ENCODE measurements around the gene SNRPA. TPM values are rescaled to one million over a fixed set of nuclear protein-coding genes. Genes with fewer than 3 reads are reported as not detected.
"Not testable (repeated sequence)": the region's sequence is repeated elsewhere in the genome, so short reads cannot be mapped to it uniquely, and the experiment has no call there.

SNRPA gene
- total RNA-seq, 1 experiment from 2014 or later = 181 TPM

DNA sequence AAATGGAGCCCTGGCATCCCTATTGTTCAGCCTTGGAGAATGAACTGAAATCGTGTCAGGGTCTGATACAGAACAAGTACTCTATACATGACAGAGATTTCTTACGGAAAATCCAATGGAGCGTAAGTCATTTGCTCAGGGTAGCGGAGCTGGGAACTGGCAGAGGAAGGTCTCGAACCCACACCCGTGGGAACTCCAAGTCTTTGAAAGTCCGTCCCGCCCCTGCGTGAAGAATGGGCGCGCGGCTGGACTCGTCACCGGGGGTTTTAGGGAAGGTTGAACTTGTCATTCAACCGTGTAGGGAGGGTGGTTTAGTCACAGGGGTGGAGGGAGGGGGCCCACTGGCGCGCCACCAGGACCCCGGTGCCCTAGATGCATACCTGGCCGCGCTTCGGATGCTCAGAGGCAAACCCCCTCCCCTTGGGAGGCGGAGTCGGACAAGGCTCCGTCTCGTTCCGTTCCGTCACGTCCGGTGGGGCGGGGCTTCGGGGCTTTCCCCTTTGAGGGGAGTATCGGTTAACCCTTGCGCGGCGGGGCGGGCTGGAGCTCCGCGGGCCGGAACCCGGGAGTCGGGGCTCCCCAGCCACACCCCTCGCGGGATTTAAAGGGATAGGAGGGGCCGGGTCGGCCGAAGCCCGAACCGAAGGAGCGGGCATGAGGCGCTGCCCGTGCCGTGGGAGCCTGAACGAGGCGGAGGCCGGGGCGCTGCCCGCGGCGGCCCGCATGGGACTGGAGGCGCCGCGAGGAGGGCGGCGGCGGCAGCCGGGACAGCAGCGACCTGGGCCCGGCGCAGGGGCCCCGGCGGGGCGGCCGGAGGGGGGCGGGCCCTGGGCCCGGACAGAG is 34.3 kb upstream of the SNRPA start, which contains the start of the genes COQ8B and ITPKC:
Gene COQ8B (minus strand): TSS at position 405 of the 843 bp plus-strand sequence. CDS start 2,254 bp downstream, outside the sequence.
Gene ITPKC (plus strand): TSS at position 631 of the 843 bp plus-strand sequence. CDS start 24 bp downstream, at position 655.
- Histone ChIP-seq H3K4me1 (peaks cover 9% of the 10 kb centered on the region), H3K36me3 (no peaks in the 10 kb centered on the region), H3K27ac (peak within 1 kb of the TSS; percentile 93), H3K27me3 (no peaks in the 10 kb centered on the region), H3K4me3 (peak within 1 kb of the TSS; percentile 73), H3K9me3 (replicated peaks) (no peaks in the 10 kb centered on the region)
- peak; percentile 99 to 100 for DNase-seq

DNA sequence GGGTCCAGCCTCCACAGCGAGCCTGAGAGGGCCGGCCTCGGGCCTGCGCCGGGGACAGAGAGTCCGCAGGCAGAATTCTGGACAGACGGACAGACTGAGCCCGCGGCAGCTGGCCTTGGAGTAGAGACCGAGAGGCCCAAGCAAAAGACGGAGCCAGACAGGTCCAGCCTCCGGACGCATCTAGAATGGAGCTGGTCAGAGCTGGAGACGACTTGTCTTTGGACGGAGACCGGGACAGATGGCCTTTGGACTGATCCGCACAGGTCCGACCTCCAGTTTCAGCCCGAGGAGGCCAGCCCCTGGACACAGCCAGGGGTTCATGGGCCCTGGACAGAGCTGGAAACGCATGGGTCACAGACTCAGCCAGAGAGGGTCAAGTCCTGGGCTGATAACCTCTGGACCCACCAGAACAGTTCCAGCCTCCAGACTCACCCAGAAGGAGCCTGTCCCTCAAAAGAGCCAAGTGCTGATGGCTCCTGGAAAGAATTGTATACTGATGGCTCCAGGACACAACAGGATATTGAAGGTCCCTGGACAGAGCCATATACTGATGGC is 33.6 kb upstream of the SNRPA start:
- Histone ChIP-seq H3K4me3 (peak overlapping the region; percentile 73), H3K4me1 (peaks cover 9% of the 10 kb centered on the region), H3K36me3 (no peaks in the 10 kb centered on the region), H3K27me3 (no peaks in the 10 kb centered on the region), H3K9me3 (replicated peaks) (no peaks in the 10 kb centered on the region), H3K27ac (peak overlapping the region; percentile 93)
- DNase-seq = no peak

DNA sequence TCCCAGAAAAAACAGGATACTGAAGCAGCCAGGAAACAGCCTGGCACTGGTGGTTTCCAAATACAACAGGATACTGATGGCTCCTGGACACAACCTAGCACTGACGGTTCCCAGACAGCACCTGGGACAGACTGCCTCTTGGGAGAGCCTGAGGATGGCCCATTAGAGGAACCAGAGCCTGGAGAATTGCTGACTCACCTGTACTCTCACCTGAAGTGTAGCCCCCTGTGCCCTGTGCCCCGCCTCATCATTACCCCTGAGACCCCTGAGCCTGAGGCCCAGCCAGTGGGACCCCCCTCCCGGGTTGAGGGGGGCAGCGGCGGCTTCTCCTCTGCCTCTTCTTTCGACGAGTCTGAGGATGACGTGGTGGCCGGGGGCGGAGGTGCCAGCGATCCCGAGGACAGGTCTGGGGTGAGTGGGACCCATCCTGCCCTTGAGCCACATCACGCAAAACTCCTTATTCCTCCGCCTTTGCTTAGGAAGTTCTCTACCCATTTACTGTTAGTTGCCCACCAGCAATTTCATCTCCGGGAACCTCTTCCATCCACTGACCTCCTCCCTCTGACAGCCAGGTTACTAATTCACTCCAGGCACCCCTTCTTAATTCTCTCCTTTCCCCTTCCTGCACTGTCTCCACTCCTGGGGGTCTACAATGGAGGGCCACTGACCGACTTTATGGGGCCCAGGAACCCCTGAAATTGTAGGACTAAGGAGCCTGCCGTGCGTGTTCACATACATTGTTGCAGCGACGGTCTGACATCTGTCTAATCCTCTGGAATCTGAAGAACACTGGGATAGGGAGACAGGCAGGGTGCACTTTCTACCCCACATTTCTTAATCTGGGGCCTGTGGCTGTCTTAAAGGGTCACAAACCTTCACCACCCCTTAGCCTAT is 32.9 kb upstream of the SNRPA start:
- peak in 1 of 2 experiments; percentile 37 for DNase-seq
- H3K36me3 ChIP-seq = no peaks in the 10 kb centered on the region
- H3K4me1 ChIP-seq = peaks cover 9% of the 10 kb centered on the region

DNA sequence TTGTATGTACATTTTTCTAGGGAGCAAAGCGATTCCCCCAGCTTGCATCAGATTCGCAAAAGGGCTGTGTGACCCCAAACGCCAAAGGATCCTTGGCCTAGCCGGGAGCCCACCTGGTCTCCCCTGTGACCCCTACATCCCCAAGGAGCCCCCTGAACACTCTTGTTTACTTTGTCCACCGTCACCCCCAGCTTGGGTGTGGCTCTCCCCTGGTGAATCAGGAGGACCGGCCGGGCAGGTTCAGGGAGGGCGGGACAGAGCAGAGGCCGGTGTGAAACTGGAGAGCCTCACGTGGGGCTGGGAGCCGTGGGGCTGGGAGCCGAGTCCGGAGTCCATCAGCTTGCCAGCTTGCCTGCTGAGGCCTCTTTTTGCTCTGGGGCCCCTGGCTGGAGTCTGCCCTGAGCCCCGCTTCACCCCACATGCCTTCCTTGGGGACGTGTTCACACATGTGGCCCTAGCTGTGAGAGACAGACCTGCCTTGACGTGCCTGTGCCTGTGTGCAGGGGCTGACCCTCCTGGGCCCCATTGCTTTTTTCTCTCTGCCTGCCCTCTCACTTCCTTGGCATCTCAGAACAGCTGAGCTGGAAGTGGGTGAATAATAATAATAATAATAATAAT is 32.1 kb upstream of the SNRPA start:
- H3K36me3 ChIP-seq = no peaks in the 10 kb centered on the region; the same call in 1 of the 2 replicates
- H3K9me3 ChIP-seq (replicated peaks) = no peaks in the 10 kb centered on the region
- H3K4me1 ChIP-seq = peaks cover 9% of the 10 kb centered on the region
- no peaks in the 10 kb centered on the region for H3K27me3 ChIP-seq
- peak overlapping the region; percentile 73 for H3K4me3 ChIP-seq
- H3K27ac ChIP-seq = no peak overlapping the region
- DNase-seq = peak; percentile 48 to 58

More for the DNA sequence above, 32.9 kb upstream of the SNRPA start:
- no peaks in the 10 kb centered on the region for H3K9me3 ChIP-seq (replicated peaks)
- peak overlapping the region; percentile 73 for H3K4me3 ChIP-seq
- H3K27ac ChIP-seq = peak overlapping the region; percentile 93
- H3K27me3 ChIP-seq = no peaks in the 10 kb centered on the region

DNA sequence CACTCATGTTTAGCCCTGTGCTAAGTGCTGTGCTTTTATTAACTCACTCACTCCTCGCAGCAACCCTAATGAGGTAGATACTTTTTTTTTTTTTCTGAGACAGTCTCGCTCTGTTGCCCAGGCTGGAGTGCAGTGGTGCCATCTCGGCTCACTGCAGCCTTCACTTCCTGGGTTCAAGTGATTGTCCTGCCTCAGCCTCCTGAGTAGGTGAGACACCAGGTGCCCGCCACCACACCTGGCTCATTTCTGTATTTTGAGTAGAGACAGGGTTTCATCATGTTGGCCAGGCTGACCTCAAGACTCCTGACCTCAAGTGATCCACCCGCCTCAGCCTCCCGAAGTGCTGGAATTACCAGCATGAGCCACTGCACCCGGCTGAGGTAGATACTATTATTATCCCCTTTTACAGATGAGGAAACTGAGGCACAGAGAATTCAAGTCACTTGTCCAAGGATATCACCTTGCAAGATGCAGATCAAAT is 31.5 kb upstream of the SNRPA start:
- no peaks in the 10 kb centered on the region for H3K9me3 ChIP-seq (replicated peaks)
- DNase-seq = no peak
- H3K4me3 ChIP-seq = peak overlapping the region; percentile 73; the same call in 1 of the 2 replicates
- peaks cover 9% of the 10 kb centered on the region for H3K4me1 ChIP-seq
- no peak overlapping the region for H3K27ac ChIP-seq
- H3K36me3 ChIP-seq = no peaks in the 10 kb centered on the region; the same call in 1 of the 2 replicates
- H3K27me3 ChIP-seq = no peaks in the 10 kb centered on the region

DNA sequence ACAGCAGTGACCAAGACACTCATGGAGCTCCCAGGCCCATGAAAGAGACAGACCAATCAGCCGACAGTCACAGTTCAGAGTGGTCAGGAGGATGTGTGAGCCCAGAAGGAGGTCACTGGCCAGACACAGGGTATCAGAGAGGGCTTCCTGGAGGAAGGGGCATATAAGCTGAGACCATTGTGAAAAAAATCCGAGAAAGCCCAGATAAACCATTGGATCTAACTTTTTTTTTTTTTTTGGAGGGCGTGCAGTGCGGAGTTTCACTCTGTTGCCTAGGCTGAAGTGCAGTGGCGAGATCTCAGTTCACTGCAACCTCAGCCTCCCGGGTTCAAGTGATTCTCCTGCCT is 29.9 kb upstream of the SNRPA start:
- H3K27ac ChIP-seq = no peak overlapping the region
- DNase-seq = no peak
- H3K4me3 ChIP-seq = no peak overlapping the region
- H3K36me3 ChIP-seq = no peaks in the 10 kb centered on the region; the same call in 1 of the 2 replicates
- H3K9me3 ChIP-seq (replicated peaks) = no peaks in the 10 kb centered on the region
- H3K27me3 ChIP-seq = no peaks in the 10 kb centered on the region
- peaks cover 2% of the 10 kb centered on the region for H3K4me1 ChIP-seq

DNA sequence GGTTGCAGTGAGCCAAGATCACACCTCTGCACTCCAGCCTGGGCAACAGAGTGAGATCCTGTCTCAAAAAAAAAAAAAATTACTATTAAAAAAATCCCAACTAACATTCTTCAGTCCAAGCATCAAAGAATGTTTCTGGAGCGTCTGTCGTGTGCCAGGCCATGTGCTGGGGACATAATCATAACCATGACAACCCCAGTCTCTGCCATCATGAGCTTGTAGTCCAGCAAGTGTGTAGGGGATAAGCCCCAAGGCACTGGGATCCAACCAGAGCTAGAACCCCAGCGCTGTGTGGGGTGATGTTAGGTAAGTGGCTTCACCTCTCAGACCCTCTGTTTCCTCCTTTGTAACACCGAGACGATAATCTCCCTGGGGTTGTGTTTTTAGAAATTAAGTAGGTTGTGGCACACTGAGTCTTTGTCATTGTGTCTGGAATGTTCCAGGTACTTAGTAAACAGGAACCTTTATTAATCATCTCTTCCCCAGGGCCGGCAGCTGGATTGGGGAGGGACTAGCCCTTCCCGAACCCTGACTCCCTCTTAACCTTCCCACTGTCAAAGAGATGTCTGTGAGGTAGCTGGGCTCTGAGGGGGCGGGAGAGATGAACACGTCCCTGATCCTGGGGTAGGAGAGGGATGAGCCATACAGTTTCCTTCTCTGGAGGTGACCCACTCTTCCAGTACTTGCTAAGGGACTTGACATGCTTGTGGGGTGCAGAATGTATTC is 28.9 kb upstream of the SNRPA start:
- Histone ChIP-seq H3K4me3 (no peak overlapping the region), H3K27me3 (no peaks in the 10 kb centered on the region), H3K9me3 (replicated peaks) (no peaks in the 10 kb centered on the region), H3K36me3 (no peaks in the 10 kb centered on the region; the same call in 1 of the 2 replicates), H3K27ac (no peak overlapping the region), H3K4me1 (no peaks in the 10 kb centered on the region)
- no peak for DNase-seq

DNA sequence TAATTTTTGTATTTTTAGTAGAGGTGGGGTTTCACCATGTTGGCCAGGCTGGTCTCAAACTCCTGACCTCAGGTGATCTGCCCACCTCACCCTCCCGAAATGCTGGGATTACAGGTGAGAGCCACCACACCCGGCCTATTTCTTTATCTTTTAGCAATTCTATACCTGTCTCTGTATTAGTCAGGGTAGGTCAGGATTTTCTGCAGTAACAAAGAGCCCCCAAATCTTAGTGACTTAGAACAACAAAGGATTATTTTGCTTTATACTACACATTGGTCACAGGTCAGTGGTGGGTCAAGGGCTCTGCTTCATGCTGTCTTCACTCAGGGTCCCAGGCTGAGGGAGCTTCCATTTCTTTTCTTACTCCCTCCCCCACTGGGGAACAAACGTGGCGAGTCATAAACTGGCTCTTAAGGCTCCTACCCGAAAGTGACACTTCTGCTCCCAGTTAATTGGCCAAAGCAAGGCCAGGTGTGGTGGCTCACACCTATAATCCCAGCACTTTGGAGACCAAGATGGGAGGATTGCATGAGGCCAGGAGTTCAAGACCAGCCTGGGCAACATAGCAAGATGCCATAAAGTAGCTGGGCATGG is 27.2 kb upstream of the SNRPA start:
- no peaks in the 10 kb centered on the region for H3K4me1 ChIP-seq
- H3K4me3 ChIP-seq = no peak overlapping the region
- H3K9me3 ChIP-seq (replicated peaks) = no peaks in the 10 kb centered on the region
- peaks cover 7% of the 10 kb centered on the region; the same call in 1 of the 2 replicates for H3K36me3 ChIP-seq
- DNase-seq = no peak
- H3K27ac ChIP-seq = no peak overlapping the region
- no peaks in the 10 kb centered on the region for H3K27me3 ChIP-seq

DNA sequence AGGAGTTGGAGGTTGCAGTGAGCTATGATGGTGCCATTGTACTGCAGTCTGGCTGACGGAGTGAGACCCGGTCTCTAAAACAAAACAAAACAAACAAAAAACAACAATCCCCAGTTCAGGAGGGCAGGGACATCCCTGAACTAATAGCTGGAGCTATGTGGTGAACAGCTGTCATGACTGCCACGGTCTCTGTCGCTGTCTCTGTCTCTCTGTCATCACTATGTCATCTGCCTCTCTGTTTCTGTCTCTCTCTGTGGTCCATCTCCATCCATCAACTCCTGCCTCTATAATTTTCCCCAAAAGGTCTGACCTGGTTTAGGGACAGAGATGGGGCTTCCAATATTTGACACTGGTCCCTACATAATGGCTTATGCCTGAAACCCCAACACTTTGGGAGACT is 26.7 kb upstream of the SNRPA start:
- no peaks in the 10 kb centered on the region for H3K4me1 ChIP-seq
- peaks cover 7% of the 10 kb centered on the region; the same call in 1 of the 2 replicates for H3K36me3 ChIP-seq
- no peaks in the 10 kb centered on the region for H3K9me3 ChIP-seq (replicated peaks)
- H3K27me3 ChIP-seq = no peaks in the 10 kb centered on the region
- no peak overlapping the region for H3K4me3 ChIP-seq
- DNase-seq = no peak
- H3K27ac ChIP-seq = no peak overlapping the region

DNA sequence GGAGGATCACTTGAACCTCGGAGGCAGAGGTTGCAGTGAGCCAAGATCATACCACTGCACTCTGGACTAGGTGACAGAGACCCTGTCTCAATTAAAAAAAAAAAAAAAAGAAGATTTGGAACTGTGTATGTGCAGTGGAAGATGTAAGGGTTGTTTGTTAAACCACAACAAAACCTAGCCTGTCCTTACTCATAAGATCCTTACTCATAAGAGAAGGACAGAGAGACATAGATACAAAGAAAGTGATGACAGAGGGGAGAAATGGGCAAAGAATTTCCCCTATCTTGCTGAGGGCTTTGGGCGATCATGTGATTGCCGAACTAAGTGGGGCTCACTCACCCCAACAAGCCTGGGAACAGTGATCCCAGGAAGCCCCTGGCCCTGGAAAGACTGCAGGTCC is 26.1 kb upstream of the SNRPA start:
- DNase-seq = no peak
- H3K9me3 ChIP-seq (replicated peaks) = no peaks in the 10 kb centered on the region
- H3K4me3 ChIP-seq = no peak overlapping the region
- no peaks in the 10 kb centered on the region for H3K4me1 ChIP-seq
- no peaks in the 10 kb centered on the region for H3K27me3 ChIP-seq
- peaks cover 10% of the 10 kb centered on the region; the same call in 1 of the 2 replicates for H3K36me3 ChIP-seq
- no peak overlapping the region for H3K27ac ChIP-seq

DNA sequence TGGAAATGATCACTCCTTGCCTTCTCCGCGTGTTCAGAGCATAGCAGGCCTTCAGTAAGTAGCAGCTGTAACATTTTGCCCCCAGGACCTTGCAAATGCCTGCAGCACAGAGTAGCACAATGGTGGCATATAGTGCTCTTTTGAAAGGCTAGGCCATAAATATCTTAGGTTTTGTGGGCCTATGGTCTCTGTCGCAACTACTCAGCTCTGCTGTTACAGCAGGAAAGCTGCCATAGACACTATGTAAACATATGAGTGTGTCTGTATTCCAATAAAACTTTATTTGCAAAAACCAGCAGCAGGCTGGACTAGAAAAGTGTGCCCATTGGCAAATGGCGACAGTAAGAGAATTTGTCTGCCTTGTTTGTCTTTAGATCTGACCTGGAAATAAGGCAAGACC is 24.7 kb upstream of the SNRPA start:
- Histone ChIP-seq H3K9me3 (replicated peaks) (no peaks in the 10 kb centered on the region), H3K4me1 (no peaks in the 10 kb centered on the region), H3K27ac (no peak overlapping the region), H3K4me3 (no peak overlapping the region), H3K36me3 (peaks cover 21% of the 10 kb centered on the region; the same call in 1 of the 2 replicates), H3K27me3 (no peaks in the 10 kb centered on the region)
- no peak for DNase-seq

DNA sequence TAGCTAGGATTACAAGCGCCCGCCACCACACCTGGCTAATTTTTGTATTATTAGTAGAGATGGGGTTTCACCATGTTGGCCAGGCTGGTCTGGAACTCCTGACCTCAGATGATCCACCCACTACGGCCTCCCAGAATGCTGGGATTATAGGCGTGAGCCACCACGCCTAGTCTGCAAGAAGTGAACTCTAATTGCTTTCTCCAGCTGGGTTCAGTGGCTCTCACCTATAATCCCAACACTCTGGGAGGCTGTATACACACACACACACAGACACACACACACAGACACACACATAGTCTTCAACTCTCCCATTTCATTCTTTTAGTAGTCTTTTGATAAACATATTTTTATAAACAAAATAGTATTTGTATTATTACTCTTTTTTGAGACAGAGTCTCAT is 20.9 kb upstream of the SNRPA start:
- not testable (repeated sequence) for DNase-seq
- H3K36me3 ChIP-seq = peaks cover 28% of the 10 kb centered on the region

DNA sequence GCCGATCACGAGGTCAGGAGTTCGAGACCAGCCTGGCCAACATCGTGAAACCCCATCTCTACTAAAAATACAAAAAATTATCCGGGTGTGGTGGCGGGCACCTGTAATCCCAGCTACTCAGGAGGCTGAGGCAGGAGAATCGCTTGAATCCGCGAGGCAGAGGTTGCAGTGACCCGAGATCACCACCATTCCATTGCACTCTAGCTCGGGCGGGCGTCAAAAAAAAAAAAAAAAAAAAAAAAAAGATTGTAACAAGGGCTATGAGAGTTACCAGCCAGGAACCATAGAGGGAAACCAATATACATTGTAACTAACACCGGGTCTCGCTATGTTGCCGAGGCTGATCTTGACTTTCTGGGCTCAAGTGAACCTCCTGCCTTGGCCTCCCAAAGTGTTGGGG is 18.7 kb upstream of the SNRPA start:
- H3K36me3 ChIP-seq = peaks cover 27% of the 10 kb centered on the region
- H3K9me3 ChIP-seq (replicated peaks); H3K4me1 ChIP-seq; H3K27me3 ChIP-seq; H3K27ac ChIP-seq; DNase-seq; H3K4me3 ChIP-seq: not testable (repeated sequence)

More for the DNA sequence above, 20.9 kb upstream of the SNRPA start:
- H3K27ac ChIP-seq; H3K4me3 ChIP-seq; H3K9me3 ChIP-seq (replicated peaks); H3K4me1 ChIP-seq; H3K27me3 ChIP-seq: not testable (repeated sequence)

Data from SJCRH30 (cell line).